Tibial artery (tissue), 4 donors: Measurements from ENCODE around the gene CAMK2N1.

Source experiments
- DNase-seq, 2 donors: peaks; one replicate each; pipeline ENCODE4 v3.0.0-alpha.2; 2019
- H3K27ac ChIP-seq, 2 donors: fragments of 200-600 bp; sonication (generic) in 1 of 2; 1 replicate in 1 of 2; 2 replicates in 1 of 2; pipeline ENCODE4 v1.5.1; 2018 to 2019; ENCODE audit warnings: mild to moderate bottlenecking in 1 of 2
- H3K27me3 ChIP-seq, 2 donors: fragments of 200-600 bp; sonication (generic) in 1 of 2; one replicate each; pipeline versions ENCODE4 v1.5.1 to v1.6.0; 2016 to 2019
- H3K36me3 ChIP-seq, 3 donors: fragments of 200-600 bp; sonication (generic) in 2 of 3; one replicate each; pipeline ENCODE4 v1.5.1; 2016 to 2019; ENCODE audit warnings: mild to moderate bottlenecking in 2 of 3
- H3K4me1 ChIP-seq, 4 donors: fragments of 200-600 bp; sonication (generic) in 2 of 4; 1 replicate in 3 of 4; 2 replicates in 1 of 4; pipeline ENCODE4 v1.5.1; 2016 to 2019
- H3K4me3 ChIP-seq, 2 donors: fragments of 200-600 bp; sonication (generic) in 1 of 2; 1 replicate in 1 of 2; 2 replicates in 1 of 2; pipeline ENCODE4 v1.5.1; 2018 to 2019; ENCODE audit warnings: mild to moderate bottlenecking in 2 of 2
- H3K9me3 ChIP-seq, 3 donors: fragments of 200-600 bp; sonication (generic) in 1 of 3; one replicate each; pipeline ENCODE4 v1.5.1; 2016 to 2019
- CTCF ChIP-seq, 2 experiments: fragments of 200-600 bp in 1 of 2; fragments of 450-650 bp in 1 of 2; IDR thresholded peaks; one replicate each; pipeline ENCODE4 v1.5.1; 2017 to 2019; ENCODE audit warnings: antibody characterized with exemption in 2 of 2, mild to moderate bottlenecking in 1 of 2, moderate library complexity in 1 of 2
- intact Hi-C: fragments of 100-400 bp; cut with DNase I; formaldehyde crosslinking; loops from one replicate; pipeline ENCODE4 v1.15.0; 2023; ENCODE audit warnings: low total_unique reads

CAMK2N1 gene

GRCh38 chr1:20483833-20484518, 2.0 kb downstream of the CAMK2N1 start:
- Histone ChIP-seq H3K36me3 (no peaks in the 10 kb centered on the region), H3K4me3 (peak overlapping the region; percentile 55 to 69), H3K27me3 (peaks cover 0 to 78% of the 10 kb centered on the region in 2 donors), H3K27ac (no peak overlapping the region), H3K4me1 (peaks cover 0 to 35% (median 29%) of the 10 kb centered on the region in 4 donors), H3K9me3 (no peaks in the 10 kb centered on the region)
- TF ChIP-seq CTCF (IDR thresholded peaks at IDR 0.05), result no peak
- intact Hi-C loops, result no loop called here
- DNase-seq, result no peak

DNA sequence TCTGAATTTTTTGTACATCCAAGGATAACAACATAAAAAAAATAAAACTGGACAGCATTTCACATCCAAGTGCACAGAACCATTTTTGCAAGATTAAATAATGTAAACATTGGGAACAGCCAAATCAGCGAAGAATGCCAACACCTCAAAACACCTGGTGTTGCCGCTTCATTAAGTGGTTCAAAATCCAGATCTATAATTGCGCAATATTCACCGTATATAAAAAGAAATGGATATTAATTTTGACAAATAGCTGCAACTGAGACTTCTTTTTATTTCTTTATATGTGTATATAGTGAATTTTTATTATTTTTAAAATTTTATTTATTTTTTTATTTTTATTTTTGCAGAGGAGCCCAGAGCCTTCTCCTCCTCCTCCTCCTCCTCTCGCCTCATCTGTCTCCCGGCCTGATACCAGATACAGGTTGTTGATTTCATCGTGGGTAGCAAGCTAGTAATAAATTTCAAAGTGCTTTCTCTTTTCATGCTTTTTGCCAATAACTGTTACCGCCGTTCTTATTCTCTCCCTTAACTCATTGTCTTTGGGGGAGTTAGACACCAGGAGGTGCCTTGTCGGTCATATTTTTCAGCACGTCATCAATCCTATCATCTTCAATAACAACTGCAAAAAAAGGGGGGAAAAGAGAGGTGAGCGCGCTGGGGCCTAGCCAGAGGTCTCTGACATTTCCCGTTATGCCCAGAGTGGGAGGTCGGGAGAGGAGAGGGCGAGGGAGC, 2.7 kb downstream of the CAMK2N1 start:
- Histone ChIP-seq H3K9me3 (no peaks in the 10 kb centered on the region), H3K36me3 (no peaks in the 10 kb centered on the region), H3K4me1 (peaks cover 0 to 35% (median 31%) of the 10 kb centered on the region in 4 donors), H3K27me3 (peaks cover 0 to 78% of the 10 kb centered on the region in 2 donors), H3K4me3 (peak overlapping the region in 1 of 2 donors; percentile 55), H3K27ac (no peak overlapping the region)
- no peak for DNase-seq
- intact Hi-C loops, result no loop called here
- no peak for TF ChIP-seq CTCF (IDR thresholded peaks at IDR 0.05)

GRCh38 chr1:20481643-20482498, 4.1 kb downstream of the CAMK2N1 start:
- intact Hi-C loops, result no loop called here
- peaks cover 0 to 44% (median 30%) of the 10 kb centered on the region in 4 donors for H3K4me1 ChIP-seq
- peaks cover 0 to 80% of the 10 kb centered on the region in 2 donors for H3K27me3 ChIP-seq
- no peak for TF ChIP-seq CTCF (IDR thresholded peaks at IDR 0.05)
- no peak overlapping the region for H3K4me3 ChIP-seq
- no peaks in the 10 kb centered on the region for H3K36me3 ChIP-seq
- H3K27ac ChIP-seq, result no peak overlapping the region
- H3K9me3 ChIP-seq, result no peaks in the 10 kb centered on the region
- DNase-seq, result no peak

- Histone ChIP-seq H3K4me3 (no peak overlapping the region), H3K27me3 (peaks cover 0 to 80% of the 10 kb centered on the region in 2 donors), H3K9me3 (no peaks in the 10 kb centered on the region), H3K27ac (no peak overlapping the region), H3K4me1 (peaks cover 0 to 44% (median 27%) of the 10 kb centered on the region in 4 donors), H3K36me3 (no peaks in the 10 kb centered on the region)
- TF ChIP-seq CTCF (IDR thresholded peaks at IDR 0.05), result no peak
- DNase-seq, result no peak
- intact Hi-C loops, result no loop called here
These were observed 4.9 kb downstream of the CAMK2N1 start for GRCh38 chr1:20480951-20481617.
